Fibroblast of gingiva (primary cell): Measurements from ENCODE around the gene MX1.

Source experiments
- DNase-seq: peaks from one replicate; pipeline ENCODE4 v3.0.0-alpha.2; 2011; ENCODE audit warnings: low read depth

MX1 gene

GRCh38 chr21:41432562-41433460 lies 6.8 kb downstream of the MX1 start:
- no peak for DNase-seq

GRCh38 chr21:41433566-41433965 lies 7.5 kb downstream of the MX1 start:
- DNase-seq: no peak

GRCh38 chr21:41435706-41436105 lies 9.7 kb downstream of the MX1 start:
- no peak for DNase-seq

- no peak for DNase-seq
These were observed 11.7 kb downstream of the MX1 start for GRCh38 chr21:41437729-41438128.

GRCh38 chr21:41438425-41439113 lies 12.5 kb downstream of the MX1 start:
- no peak for DNase-seq

GRCh38 chr21:41439248-41439647 lies 13.2 kb downstream of the MX1 start:
- DNase-seq: no peak

GRCh38 chr21:41441546-41441945 lies 15.5 kb downstream of the MX1 start:
- no peak for DNase-seq

GRCh38 chr21:41442481-41443186 lies 16.6 kb downstream of the MX1 start:
- no peak for DNase-seq

- no peak for DNase-seq
These were observed 17.5 kb downstream of the MX1 start for GRCh38 chr21:41443562-41443961.

- no peak for DNase-seq
These were observed 18.8 kb downstream of the MX1 start for GRCh38 chr21:41444703-41445464.

GRCh38 chr21:41445465-41445862 lies 19.4 kb downstream of the MX1 start:
- no peak for DNase-seq

GRCh38 chr21:41446586-41446985 lies 20.5 kb downstream of the MX1 start:
- DNase-seq: no peak

GRCh38 chr21:41447356-41447755 lies 21.3 kb downstream of the MX1 start:
- no peak for DNase-seq

GRCh38 chr21:41449613-41450012 lies 23.6 kb downstream of the MX1 start:
- DNase-seq: no peak

- no peak for DNase-seq
These were observed 26.0 kb downstream of the MX1 start for GRCh38 chr21:41451753-41452676.

GRCh38 chr21:41453198-41453597 lies 27.2 kb downstream of the MX1 start:
- DNase-seq: no peak

- no peak for DNase-seq
These were observed 27.7 kb downstream of the MX1 start for GRCh38 chr21:41453761-41454160.

GRCh38 chr21:41458121-41458520 lies 32.1 kb downstream of the MX1 start:
- no peak for DNase-seq

- no peak for DNase-seq
These were observed 32.5 kb downstream of the MX1 start for GRCh38 chr21:41458559-41458958.

- DNase-seq: no peak
These were observed 34.0 kb downstream of the MX1 start for GRCh38 chr21:41459884-41460534.
